Esophagus squamous epithelium (tissue), 4 donors: Measurements from ENCODE around the gene CTNNA1.

Experiments
- CTCF ChIP-seq, 6 experiments: fragments of 450-650 bp in 4 of 6; fragments of 200-600 bp in 2 of 6; sonication (generic) in 2 of 6; IDR thresholded peaks; one replicate each; pipeline ENCODE4 v1.5.1; 2016 to 2019; ENCODE audit warnings: antibody characterized with exemption in 6 of 6, mild to moderate bottlenecking in 4 of 6, moderate library complexity in 4 of 6
- POLR2A ChIP-seq, 4 donors: fragments of 450-650 bp; IDR thresholded peaks; one replicate each; pipeline ENCODE4 v1.6.1; 2017; ENCODE audit warnings: antibody characterized with exemption in 4 of 4, mild to moderate bottlenecking in 4 of 4, moderate library complexity in 3 of 4

GRCh38 chr5:138752951-138753793 is at the start of gene CTNNA1:
- TF ChIP-seq POLR2A (IDR thresholded peaks at IDR 0.05), result peak in 2 of 4 donors; percentile 57 to 80
- TF ChIP-seq CTCF (IDR thresholded peaks at IDR 0.05), result peak in 1 of 6 experiments; percentile 6
